Natural killer cell (primary cell): Measurements from ENCODE around the gene MTRF1L. TPM values are rescaled to one million over a fixed set of nuclear protein-coding genes. Genes with fewer than 3 reads are reported as not detected.
A peak's percentile ranks its signal among the peaks of the same experiment; 100 is the strongest.

Experiments
- ATAC-seq, 3 donors: fragments of 150-1000 bp in 2 of 3; fragments of 200-7000 bp in 1 of 3; cut with Tn5 transposase; 1 replicate in 1 of 3; 2 replicates in 2 of 3; pipeline ENCODE4 v1.10.0; 2021; ENCODE audit warnings: mild to moderate bottlenecking in 2 of 3, moderate library complexity in 2 of 3
- DNase-seq, 2 donors: peaks; one replicate each; pipeline versions ENCODE4 v3.0.0 to v3.0.0-alpha.2; 2013 to 2021; ENCODE audit warnings: mixed read lengths in 1 of 2
- H3K27ac ChIP-seq: one replicate; pipeline ENCODE4 v1.5.1; 2013; ENCODE audit warnings: mild to moderate bottlenecking, low read length
- H3K27me3 ChIP-seq: one replicate; pipeline ENCODE4 v1.6.1; 2013; ENCODE audit warnings: low read length; ENCODE audit not compliant: control insufficient read depth, insufficient read depth
- H3K36me3 ChIP-seq: one replicate; pipeline ENCODE4 v1.6.1; 2013; ENCODE audit warnings: low read length; ENCODE audit not compliant: control insufficient read depth, insufficient read depth
- H3K4me1 ChIP-seq: one replicate; pipeline ENCODE4 v1.6.1; 2013; ENCODE audit warnings: low read length; ENCODE audit not compliant: control insufficient read depth, insufficient read depth
- H3K4me3 ChIP-seq: one replicate; pipeline ENCODE4 v1.5.1; 2013; ENCODE audit warnings: low read length
- H3K9me3 ChIP-seq: one replicate; pipeline ENCODE4 v1.6.1; 2013; ENCODE audit warnings: low read length; ENCODE audit not compliant: control insufficient read depth, insufficient read depth
- H3K27ac Mint-ChIP-seq, 2 donors: one replicate each; pipeline ENCODE4 v1.8.0; 2022; ENCODE audit warnings: mild to moderate bottlenecking in 2 of 2, mixed read lengths in 2 of 2, moderate library complexity in 1 of 2
- H3K27me3 Mint-ChIP-seq, 2 donors: one replicate each; pipeline ENCODE4 v1.8.0; 2022; ENCODE audit warnings: low read depth in 2 of 2, mixed read lengths in 2 of 2
- H3K36me3 Mint-ChIP-seq: one replicate; pipeline ENCODE4 v1.8.0; 2022; ENCODE audit warnings: mixed read lengths
- H3K4me1 Mint-ChIP-seq, 2 donors: one replicate each; pipeline ENCODE4 v1.8.0; 2022; ENCODE audit warnings: mixed read lengths in 2 of 2
- H3K4me3 Mint-ChIP-seq: one replicate; pipeline ENCODE4 v1.8.0; 2022; ENCODE audit warnings: mild to moderate bottlenecking, moderate library complexity, mixed read lengths
- H3K9me3 Mint-ChIP-seq, 2 donors: one replicate each; pipeline ENCODE4 v1.8.0; 2022; ENCODE audit warnings: mixed read lengths in 2 of 2
- WGBS: methylation state at CpG from one replicate; pipeline ENCODE4 v1.1.7; 2013; ENCODE audit warnings: missing lambda C conversion rate; ENCODE audit not compliant: insufficient coverage; 5-methylcytosine and 5-hydroxymethylcytosine counted together
- intact Hi-C: fragments of 100-400 bp; cut with micrococcal nuclease; formaldehyde crosslinking; loops from one replicate; pipeline ENCODE4 v1.14.2; 2022
- total RNA-seq, 4 donors: library from RNA; stranded (reverse); fragments of 120-200 nt in 1 of 4; gene quantifications; one replicate each; pipeline versions ENCODE4 v1.2.3 to v1.2.4, GENCODE V29; 2013 to 2022
- TF ChIP-seq, protein P1 (sequence below): fragments of 200-600 bp; IDR thresholded peaks from one replicate; pipeline ENCODE4 v1.8.0; 2022; ENCODE audit warnings: antibody characterized with exemption

The MTRF1L gene
- total RNA-seq, 3 donors from 2014 or later (not counting 1 experiment from before 2014, with no cell fraction given): 17.6 to 24.7 (median 21.6) TPM

DNA sequence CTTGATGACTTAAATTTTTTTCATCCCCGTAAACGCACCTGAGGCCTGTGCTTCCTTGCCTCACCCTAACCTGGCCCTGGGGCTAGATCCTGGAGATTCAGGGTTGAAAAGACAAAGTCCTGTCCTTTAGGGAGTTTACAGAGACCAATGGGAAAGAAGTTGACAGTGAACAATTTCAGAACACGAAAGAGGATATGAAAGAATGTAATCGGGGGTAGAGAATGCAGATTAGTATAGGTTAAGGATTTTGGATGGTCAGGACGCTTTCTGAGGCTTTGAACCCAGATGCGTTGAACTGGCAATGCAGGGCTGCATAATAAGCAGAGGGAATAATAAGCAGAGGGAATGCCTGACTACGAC is 18.0 kb downstream of the MTRF1L start:
- H3K4me1 Mint-ChIP-seq: peaks cover 25 to 36% of the 10 kb centered on the region in 2 donors
- H3K36me3 ChIP-seq: peaks cover 3% of the 10 kb centered on the region
- TF ChIP-seq, protein P1, sequence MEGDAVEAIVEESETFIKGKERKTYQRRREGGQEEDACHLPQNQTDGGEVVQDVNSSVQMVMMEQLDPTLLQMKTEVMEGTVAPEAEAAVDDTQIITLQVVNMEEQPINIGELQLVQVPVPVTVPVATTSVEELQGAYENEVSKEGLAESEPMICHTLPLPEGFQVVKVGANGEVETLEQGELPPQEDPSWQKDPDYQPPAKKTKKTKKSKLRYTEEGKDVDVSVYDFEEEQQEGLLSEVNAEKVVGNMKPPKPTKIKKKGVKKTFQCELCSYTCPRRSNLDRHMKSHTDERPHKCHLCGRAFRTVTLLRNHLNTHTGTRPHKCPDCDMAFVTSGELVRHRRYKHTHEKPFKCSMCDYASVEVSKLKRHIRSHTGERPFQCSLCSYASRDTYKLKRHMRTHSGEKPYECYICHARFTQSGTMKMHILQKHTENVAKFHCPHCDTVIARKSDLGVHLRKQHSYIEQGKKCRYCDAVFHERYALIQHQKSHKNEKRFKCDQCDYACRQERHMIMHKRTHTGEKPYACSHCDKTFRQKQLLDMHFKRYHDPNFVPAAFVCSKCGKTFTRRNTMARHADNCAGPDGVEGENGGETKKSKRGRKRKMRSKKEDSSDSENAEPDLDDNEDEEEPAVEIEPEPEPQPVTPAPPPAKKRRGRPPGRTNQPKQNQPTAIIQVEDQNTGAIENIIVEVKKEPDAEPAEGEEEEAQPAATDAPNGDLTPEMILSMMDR: no peak
- no peaks in the 10 kb centered on the region for H3K27me3 Mint-ChIP-seq
- intact Hi-C loops: loop anchor here (10.0 kb wide), 1 partner anchor 1600 kb away; no protein-coding TSS in a partner anchor
- 9% methylated on average over 7 of the region's 7 CpGs for WGBS
- H3K4me1 ChIP-seq: peaks cover 23% of the 10 kb centered on the region
- ATAC-seq (no peak), DNase-seq (no peak)
- H3K9me3 ChIP-seq: no peaks in the 10 kb centered on the region
- no peaks in the 10 kb centered on the region for H3K9me3 Mint-ChIP-seq
- no peaks in the 10 kb centered on the region for H3K27me3 ChIP-seq
- no peak overlapping the region for H3K4me3 ChIP-seq
- no peaks in the 10 kb centered on the region for H3K36me3 Mint-ChIP-seq
- H3K27ac Mint-ChIP-seq: peak overlapping the region; percentile 97
- H3K27ac ChIP-seq: peak overlapping the region; percentile 91
- H3K4me3 Mint-ChIP-seq: peak overlapping the region; percentile 98

DNA sequence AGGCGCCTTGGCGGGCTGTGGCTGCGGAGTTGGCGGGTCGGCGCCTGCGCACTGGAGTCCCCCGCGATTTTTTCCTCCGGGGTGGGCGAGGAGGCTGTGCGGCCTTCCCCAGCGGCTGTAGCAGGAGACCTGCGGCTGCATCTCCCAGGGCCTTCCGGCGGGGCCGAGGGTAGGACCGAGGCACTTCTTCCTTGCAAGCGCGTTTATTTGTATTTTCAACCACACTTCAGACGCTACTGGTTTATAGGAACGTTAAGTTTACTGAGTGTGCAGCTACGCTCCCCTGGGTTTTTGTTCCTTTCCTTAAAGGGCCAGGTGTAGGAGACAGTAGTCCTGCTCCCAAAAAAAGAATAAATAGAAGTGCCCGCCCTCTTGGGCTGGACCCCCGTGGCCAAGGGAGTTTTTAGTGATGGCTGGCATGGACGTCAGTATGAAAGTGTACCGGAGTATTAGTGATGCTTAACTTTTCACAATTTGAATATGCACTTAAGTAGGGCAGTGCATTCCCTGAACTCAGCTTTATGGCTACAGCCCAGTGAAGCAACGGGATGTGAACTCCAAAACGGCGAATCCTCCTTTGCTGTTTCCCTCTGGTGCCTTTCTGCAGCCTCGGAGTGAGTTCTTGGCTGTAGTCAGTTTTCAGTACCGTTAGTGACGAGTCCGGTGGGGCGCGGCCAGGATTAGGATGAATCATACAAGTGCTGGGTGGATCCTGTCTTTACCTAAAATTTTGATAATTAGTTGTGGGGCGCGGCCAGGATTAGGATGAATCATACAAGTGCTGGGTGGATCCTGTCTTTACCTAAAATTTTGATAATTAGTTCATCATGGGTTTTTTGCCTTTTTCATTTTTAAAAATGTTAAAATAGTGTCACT is 18.6 kb downstream of the MTRF1L start:
- Mint-ChIP-seq H3K9me3 (no peaks in the 10 kb centered on the region), H3K27me3 (no peaks in the 10 kb centered on the region), H3K27ac (peak overlapping the region; percentile 97), H3K36me3 (no peaks in the 10 kb centered on the region), H3K4me1 (peaks cover 25 to 36% of the 10 kb centered on the region in 2 donors), H3K4me3 (peak overlapping the region; percentile 98)
- peaks cover 3% of the 10 kb centered on the region for H3K36me3 ChIP-seq
- H3K27me3 ChIP-seq: no peaks in the 10 kb centered on the region
- H3K4me3 ChIP-seq: peak overlapping the region; percentile 90
- intact Hi-C loops: loop anchor here (2.0 to 10.0 kb wide), 4 partner anchors 19 to 1599 kb away; partner anchors contain the start of genes MTRF1L and RMND1
- ATAC-seq: peak in 1 of 3 donors; percentile 14
- H3K9me3 ChIP-seq: no peaks in the 10 kb centered on the region
- DNase-seq: peak; percentile 61 to 97
- WGBS: 0% methylated on average over 38 of the region's 38 CpGs
- H3K4me1 ChIP-seq: peaks cover 23% of the 10 kb centered on the region
- TF ChIP-seq, protein P1: no peak
- peak overlapping the region; percentile 91 for H3K27ac ChIP-seq

DNA sequence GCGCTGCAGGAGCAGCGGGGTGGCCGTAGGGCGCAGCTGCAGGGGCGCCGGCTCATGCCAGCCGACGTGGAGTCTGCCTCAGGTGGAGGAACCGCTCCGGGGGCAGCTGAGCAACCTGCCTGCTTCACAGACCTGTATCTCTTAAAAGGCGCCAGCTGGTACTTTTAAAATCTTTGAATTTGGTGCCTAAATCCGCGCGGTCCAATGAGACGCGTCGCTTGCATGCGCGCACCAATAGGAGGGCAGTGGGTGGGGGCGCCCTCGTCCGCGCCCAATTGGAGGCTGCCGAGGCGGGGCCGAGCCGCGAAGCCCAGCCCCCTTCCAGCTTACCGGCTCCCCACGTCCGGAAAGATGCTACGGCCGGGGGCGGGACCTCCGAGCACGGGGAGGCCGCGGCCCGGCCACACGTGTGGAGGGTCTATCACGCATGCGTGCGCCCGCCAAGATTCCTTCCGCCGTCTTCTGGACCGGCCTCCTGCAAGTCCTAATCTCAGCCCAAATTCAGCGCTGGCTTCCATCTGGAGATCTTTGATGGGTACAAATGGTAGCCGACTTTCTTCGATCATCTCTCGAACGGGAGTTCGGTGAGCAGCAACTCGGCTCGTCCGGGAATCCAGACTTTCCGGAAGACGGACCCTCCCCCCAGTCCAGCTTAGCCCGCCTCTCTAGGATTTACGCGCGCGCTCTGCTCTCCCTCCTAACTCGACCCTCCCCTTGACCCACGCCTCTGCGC is 19.4 kb downstream of the MTRF1L start, which contains the start of gene FBXO5:
Gene FBXO5, minus strand, starts transcription at position 138 of the 733 bp plus-strand sequence. Its CDS starts 82 bp downstream, at position 56.
- WGBS: under 1% methylated on average over 66 of the region's 66 CpGs
- peaks cover 25 to 36% of the 10 kb centered on the region in 2 donors for H3K4me1 Mint-ChIP-seq
- DNase-seq (peak; percentile 98), ATAC-seq (peak; percentile 91 to 99 (median 92))
- Histone ChIP-seq H3K27me3 (no peaks in the 10 kb centered on the region), H3K4me1 (peaks cover 23% of the 10 kb centered on the region), H3K4me3 (peak within 1 kb of the TSS; percentile 90), H3K27ac (peak within 1 kb of the TSS; percentile 91), H3K36me3 (peaks cover 3% of the 10 kb centered on the region), H3K9me3 (no peaks in the 10 kb centered on the region)
- peak within 1 kb of the TSS; percentile 97 for H3K27ac Mint-ChIP-seq
- intact Hi-C loops: loop anchor here (2.0 to 10.0 kb wide), 4 partner anchors 20 to 1598 kb away; partner anchors contain the start of genes MTRF1L and RMND1
- H3K27me3 Mint-ChIP-seq: no peaks in the 10 kb centered on the region
- peak within 1 kb of the TSS; percentile 98 for H3K4me3 Mint-ChIP-seq
- TF ChIP-seq, protein P1: no peak
- H3K36me3 Mint-ChIP-seq: no peaks in the 10 kb centered on the region
- H3K9me3 Mint-ChIP-seq: no peaks in the 10 kb centered on the region
